Activated CD8-positive, alpha-beta memory T cell treated with anti-CD3 and anti-CD28 coated beads, Interleukin-2, amount 50 U/mL, for 48 hours (primary cell): ENCODE measurements around the gene MICOS13.

Source experiments
- DNase-seq: peaks from one replicate; pipeline ENCODE4 v3.0.0-alpha.2; 2020

MICOS13 gene

DNA sequence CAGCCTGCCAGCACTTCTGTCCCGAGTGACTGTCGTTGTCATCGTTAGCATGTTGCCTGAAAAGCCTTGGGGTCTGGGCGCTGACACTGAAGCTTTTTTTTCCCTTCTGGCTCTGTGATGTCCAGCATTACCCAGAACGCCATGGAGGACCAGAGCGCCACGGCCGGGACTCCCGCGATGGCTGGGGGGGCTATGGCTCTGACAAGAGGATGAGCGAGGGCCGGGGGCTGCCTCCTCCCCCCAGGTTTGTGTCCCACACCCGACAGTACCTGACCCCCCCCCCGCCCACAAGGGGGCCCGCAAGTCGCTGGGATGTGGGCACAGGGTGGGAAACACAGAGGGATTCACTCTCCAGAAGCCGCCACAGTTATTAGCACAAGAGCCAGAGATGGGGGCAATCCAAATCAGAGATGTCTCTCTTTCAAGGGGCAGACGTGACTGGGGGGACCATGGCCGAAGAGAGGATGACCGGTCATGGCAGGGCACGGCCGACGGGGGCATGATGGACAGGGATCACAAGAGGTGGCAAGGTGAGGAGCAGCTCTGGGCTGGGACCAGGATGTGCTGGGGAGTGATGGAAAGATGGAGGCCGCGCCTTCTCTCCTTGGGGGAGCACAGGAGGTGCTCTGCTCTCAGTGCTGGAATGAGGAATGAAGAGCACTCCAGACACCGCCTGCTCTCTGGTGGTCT is 13.2 kb downstream of the MICOS13 start:
- DNase-seq, result no peak

DNA sequence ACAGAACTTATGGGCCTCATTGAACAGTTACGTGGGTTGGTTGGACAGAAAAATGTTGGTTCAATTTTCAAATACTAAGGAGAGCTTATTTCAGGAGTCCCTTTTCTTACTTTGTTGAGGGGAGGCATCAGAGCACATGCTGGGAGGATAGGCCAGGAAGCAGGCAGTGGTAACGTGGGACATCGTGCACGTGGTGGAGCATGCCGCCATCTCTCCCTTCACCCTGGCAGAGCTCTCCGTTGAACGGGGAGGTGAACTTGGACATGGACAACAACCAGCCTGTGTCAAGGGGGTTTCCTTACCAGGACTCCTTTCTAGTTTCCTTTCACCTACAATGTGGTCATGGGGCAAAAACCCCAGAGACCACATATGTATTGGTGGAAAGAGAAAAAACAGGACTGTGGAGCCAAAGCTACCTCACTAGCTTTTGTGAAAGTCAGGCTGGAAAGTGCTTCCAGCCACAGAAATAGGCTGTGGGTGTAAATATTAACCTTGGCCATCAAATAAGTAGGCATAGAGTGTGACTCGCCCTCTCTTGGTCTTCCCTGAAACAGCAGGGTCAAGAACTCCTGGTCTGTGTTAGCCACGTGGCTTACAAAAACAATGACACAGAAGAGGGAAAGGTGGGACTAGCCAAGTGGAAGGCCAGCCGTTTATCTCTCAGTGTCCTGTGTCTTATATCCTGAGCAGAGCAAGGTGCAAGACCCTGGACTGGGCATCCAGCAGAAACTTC is 14.4 kb downstream of the MICOS13 start:
- no peak for DNase-seq

DNA sequence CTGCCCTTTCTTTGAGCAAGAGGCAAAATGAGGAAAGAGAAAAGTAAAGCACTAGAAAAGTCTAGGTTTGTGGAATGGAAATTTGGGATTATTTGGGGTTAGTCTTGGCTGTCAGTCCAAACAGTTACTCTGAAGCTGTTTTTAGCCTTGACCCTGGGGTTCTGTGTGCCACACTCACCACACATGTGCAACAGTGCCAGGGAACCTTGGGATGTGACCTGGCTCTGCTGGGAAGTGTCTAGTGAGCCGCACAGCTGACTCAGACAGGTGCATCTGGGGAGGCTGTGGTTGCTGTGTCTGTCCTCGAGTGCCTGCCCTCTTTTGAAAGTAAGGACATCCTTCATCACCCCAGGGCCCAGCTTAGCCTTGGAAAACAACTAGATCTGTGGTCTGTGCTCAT is 15.8 kb downstream of the MICOS13 start:
- no peak for DNase-seq

DNA sequence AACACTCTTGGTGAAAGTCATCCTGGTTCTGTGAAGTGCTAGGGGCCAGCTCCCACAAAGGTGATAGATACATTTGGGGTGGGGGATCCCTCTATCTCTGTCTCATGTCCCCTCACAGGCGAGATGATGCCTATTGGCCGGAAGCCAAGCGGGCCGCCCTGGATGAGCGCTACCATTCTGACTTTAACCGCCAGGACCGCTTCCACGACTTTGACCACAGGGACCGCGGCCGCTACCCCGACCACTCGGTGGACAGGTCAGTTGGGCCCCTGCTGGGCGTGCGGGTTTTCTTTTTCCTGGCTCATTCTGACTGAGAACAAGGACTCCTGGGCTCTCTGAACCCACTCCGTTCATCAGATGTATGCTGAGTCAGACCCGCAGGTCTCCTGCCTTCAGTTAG is 16.4 kb downstream of the MICOS13 start:
- no peak for DNase-seq

DNA sequence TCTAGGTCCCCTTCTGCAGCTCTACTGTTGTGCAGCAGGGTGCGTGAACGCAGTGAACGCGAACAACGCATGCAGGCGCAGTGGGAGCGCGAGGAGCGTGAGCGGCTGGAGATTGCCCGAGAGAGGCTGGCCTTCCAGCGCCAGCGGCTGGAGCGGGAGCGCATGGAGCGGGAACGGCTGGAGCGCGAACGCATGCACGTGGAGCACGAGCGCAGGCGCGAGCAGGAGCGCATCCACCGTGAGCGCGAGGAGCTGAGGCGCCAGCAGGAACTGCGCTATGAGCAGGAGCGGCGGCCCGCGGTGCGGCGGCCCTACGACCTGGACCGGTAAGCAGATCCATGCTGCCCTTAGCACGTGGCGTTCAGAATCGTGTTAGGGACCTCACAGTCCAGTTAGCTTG is 18.8 kb downstream of the MICOS13 start:
- no peak for DNase-seq

DNA sequence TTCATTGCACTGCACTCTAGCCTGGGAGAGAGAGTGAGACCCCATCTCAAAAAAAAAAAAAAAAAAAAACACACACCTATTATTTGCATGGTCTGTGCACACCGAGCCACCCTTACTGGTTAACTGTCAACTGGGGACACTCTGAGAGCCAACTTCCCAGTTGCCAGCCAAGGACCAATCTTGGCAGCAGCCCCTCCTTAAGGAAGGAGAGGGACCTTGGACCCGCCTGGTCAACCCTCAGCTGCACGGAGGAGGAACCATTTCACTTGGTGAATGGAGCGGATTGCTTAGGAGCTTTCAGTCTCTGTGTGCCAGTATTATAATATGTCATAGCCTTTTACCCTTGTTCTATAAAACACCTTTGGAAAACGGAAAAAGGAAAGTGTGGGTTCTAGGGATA is 24.9 kb downstream of the MICOS13 start:
- no peak for DNase-seq

DNA sequence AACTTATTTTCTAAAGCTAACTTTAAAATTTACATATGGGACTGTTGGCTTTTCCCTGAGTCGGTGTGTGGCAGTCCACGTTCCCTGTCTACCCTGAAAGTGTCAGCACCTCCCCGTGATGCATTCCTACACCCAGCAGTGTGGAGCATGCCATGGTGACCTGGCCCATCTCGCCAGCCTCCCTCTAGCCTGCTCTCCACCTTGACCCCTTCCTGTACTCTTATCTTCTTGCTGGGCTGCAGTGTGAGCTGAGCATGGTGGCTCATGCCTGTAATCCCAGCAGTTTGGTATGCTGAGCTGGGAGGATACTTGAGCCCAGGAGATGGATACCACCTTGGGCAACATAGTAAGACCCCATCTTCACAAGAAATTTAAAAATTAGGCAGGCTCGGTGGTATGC is 25.4 kb downstream of the MICOS13 start:
- DNase-seq, result no peak

DNA sequence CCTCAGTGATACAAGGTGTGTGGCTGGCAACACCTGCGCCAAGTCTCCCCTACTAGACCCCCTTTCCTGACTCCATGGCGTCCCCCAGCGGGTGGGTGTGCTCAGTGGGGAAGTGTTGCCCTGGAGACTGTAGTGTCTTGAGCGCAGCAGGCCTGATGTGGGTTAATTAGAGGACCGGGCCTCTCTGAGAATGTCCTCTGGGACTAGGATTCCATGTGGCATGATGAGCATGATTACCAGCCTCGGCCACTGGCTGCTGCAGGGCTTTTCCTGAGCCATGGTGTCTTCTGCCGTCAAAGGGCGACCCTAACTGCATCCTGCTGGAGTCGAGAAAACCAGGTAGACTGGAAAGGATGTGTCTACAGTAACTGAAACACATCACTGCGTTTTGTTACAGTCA is 28.1 kb downstream of the MICOS13 start:
- no peak for DNase-seq

DNA sequence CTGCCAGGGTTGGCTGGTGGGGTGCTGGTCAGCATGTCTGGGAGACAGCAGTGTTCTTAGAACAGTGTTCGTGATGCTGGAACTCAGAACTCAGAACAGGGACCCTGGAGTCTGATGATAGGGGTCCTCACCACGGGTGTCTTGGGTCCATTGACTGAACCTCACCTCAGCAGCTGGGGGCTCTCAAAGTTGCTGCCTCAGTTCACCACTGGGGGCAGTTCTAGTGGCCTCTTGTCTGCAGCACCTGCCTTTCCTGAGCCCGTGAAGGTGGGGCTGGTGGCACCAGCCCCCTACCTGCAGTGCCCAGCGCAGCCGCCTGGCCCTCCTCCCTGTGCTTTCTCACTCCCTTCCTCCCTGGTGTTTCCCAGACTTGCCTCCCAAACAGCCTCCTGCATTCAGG is 29.0 kb downstream of the MICOS13 start:
- no peak for DNase-seq

DNA sequence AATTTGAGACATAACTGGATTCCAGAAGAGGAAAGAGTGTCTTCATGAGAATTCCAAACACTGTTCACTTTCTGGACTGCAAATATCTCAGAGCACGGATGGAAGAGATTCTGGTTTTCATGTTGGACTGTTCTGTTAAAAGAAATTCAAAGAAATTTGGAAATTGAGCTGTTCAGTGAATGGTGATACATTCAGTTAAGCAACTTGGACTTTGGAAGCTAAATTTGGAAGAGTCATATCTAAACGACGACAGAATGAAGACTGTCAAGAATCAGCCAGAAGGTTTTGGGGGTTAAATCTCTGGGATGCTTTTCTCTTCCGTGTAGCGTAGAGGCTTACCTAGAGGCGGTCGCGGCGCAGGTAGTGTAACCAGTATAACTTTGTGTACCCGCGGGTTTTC is 31.9 kb downstream of the MICOS13 start:
- no peak for DNase-seq

DNA sequence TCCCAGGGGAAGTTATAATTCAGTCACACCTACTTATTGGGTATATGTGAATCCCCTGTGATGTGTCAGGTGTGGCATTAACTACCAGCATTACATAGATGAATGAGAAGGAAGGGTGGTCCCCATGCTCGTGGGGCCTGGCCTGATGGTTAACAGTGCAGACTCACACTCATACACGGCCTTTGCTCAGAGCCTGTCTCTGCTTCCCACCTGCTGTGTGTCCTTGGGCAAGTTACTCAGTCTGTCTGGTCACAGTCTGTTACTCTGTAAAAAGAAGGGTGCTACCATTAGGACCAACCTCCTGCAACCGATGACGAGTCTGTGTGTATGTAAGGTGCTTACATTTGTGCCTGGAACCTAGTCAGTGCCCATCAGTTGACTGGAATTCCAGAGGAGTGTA is 33.6 kb downstream of the MICOS13 start:
- DNase-seq, result no peak

DNA sequence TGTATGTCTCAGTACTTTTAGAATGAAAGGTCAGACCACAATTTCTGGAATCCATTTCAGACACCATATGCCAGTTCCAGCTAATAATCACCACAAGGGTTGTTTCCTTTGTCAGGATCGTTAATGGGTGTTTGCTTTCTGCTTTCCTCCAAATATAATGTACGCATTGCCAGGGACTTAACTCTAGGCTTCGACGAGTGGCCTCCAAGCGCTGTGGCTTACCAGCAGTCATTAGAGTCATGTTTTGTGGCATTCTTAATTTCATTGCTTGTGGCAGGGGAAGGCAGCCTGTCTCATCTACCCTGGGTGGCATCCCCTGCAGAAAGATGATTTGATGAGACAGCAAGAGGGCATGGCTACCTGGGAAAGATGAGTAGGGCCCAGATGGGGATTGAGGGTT is 34.9 kb downstream of the MICOS13 start:
- DNase-seq, result no peak

DNA sequence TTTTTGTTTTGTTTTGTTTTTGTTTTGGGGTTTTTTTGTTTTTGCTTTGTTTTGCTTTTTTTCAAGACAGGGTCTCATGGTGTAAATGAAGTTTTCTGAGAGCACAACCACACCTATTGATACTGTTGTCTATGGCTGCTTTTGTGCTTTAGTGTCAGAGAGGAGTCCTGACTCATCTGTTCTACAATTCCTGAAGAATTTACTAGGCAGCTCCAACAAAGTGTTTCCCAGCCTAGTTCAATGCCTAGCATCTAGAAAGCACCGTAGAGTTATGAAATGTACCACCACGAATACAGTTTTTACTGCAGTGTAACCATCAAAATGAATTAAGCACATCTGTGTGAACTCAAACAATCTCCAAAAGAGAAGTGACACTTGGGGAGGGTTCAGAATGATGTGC is 36.3 kb downstream of the MICOS13 start:
- DNase-seq, result no peak

DNA sequence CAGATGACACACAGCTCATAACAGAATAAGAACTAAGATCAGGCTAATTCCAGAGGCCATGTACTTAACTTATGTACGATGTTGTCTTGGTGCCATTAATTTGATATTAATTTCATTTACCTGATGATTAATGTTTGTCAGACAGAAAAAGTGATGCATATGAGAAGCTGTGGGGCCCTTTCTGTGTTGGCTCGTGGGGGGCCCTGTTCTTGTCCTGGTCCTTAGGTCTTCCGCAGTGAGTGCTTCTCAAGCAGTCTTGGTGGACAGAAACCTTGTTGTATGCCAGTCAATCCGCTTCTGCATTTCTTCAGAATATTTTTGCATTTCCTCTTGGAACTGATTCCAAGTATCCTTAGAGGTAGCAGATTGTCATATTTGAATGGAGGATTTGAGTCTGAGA is 37.3 kb downstream of the MICOS13 start:
- DNase-seq, result no peak

DNA sequence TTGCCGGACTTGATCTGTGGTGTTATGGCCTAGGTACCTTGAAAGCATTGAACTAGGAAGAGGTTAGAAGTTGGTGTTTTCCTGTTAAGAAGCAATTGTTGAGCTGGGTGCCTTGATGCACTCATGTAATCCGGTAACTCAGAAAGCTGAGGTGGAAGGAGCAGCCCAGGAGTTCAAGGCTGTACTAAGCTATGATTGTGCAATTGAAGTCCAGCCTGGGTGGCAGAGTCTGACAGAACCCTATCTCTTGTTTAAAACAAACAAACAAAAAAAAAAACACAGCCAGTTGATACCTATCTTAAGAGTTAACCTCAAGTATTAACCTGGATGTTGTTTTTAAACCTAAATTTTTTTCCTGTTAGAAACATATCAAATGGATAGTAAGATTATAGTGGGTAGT is 38.1 kb downstream of the MICOS13 start:
- DNase-seq, result no peak

DNA sequence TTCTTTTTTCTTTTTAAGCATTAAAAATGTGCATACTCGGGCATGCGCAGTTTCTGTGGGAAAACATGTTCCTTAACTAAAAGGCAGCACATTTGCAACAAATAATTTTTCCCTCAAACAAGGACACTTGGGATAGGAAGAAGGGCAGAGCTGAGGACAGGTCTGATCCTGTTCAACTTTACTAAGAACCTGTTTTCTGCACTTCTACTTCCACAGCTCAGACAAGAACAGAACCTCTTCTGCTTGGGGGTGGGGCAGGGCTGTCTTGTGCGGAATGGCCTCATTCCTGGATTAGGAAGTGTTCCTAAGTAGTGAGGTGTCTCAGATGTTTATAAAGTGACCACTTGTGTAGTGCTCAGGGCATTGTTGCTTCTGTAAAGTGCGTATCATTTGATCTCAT is 39.1 kb downstream of the MICOS13 start:
- no peak for DNase-seq

DNA sequence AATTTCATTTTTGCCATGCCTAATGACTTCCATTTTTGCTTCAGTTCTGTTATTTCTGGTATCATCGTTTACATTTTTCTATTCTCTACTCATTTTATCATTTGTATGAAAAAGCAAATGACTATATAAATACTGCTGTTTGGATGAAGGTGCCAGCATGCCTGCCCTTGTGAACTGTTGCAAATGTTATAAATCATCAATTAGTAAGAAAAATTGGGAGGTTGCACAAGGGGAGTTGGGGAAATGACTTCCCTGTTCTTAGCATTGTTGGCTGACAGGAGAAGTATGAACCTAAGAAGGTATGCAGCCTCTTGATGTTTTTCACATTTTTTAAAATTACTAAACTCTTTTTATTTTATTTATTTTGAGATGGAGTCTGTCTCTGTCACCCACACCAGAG is 42.3 kb downstream of the MICOS13 start:
- no peak for DNase-seq

DNA sequence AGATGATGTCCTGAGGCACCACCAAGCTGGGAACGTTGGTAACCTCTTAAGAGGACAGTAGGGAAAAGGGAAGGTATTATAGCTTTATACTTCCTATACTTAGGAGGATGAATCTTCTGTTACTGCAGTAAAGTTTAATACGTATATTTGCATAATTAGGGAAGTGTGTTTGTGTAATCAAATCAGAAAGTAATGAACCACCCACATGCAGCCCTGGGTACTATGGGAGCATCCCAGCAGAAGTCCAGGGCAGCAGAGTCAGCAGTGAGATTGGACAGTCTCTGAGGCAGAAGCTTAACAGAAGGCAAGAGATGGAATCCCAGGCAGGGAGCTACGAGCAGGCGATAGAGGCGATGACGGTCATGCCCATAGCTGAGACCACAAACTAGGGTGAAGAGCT is 44.9 kb downstream of the MICOS13 start:
- no peak for DNase-seq

DNA sequence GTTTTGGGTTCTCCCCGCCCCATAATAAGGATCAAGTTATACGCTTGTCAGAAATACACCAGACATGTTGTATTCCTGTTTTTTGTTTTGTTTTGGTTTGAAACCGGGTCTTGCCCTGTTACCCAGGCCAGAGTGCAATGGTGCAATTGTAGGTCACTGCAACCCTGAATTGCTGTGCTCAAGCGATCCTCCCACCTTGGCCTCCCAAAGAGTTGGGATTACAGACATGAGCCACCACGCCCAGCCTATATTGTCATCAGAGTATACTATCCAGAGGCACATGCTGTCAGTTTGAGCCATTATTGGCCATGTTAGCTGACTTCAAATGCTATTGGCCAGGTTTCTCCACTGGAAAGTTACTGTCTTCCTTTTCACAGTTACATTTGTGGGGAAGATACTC is 47.7 kb downstream of the MICOS13 start:
- DNase-seq, result no peak

DNA sequence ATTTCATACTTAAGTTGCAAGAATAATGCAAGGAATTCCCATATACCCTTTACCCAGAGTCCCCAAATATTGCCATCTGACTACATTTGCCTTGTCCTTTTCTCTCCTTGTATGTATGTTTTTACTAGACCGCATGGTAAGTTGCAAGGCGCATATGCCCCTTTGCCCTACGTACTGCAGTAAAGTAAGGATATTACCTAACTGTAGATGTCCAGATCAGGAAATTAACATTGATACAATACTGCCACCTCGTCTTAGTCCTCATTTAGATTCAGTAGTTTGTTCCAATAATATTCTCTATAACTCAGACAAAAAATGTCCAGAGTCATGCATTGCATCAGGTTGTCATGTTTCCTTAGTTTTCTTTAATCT is 48.1 kb downstream of the MICOS13 start:
- DNase-seq, result no peak

DNA sequence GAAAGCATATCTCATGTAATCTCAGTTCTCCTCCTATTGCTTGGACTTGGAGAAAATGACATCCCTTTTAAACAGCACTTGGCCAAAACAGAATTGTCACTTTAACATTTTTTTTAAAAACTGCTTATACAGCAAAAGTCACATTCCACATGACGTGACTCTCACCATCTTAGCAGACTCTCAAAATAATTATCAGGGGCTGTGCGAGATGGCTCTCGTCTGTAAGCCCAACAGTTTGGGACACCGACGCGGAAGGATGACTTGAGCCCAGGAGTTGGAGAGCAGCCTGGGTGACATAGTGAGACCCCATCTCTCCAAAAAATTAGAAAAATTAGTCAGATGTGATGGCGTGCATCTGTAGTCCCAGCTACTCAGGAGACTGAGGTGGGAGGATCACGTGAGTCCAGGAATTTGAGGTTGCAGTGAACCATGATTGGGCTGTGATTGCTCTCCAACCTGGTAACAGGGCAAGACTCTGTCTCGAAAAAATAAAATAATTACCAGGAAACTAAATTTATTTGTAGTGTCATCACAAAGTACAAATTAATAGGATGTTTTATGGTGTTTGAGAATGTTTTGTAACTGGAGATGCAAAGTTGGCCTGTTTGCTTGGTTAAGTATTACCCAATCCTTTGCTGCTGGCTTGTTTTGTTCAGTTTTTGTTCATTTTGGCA is 48.6 kb downstream of the MICOS13 start:
- no peak for DNase-seq

DNA sequence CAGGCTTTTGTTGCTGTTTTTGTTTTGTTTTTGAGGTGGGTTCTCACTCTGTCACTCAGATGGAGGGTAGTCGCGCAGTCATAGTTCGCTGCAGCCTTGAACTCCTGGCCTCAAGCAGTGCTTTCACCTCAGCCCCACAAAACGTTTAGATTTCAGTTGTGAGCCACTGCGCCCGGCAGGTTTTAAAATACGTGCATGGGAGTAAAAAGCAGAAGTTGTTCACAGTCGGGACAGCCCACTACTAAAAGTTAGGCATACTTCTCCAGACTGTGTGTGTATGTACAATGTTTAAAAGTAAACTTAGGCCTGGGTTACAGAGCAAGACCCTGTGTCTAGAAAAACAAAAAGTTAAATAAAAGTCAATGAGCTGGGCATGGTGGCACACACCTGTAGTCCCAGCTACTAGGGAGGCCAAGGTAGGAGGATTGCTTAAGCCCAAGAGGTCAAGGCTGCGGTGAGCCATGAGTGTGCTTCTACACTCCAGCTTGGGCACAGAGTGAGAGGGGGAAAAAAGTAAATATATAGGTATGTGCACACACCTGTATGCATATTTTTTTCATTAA is 51.3 kb downstream of the MICOS13 start:
- DNase-seq, result no peak

DNA sequence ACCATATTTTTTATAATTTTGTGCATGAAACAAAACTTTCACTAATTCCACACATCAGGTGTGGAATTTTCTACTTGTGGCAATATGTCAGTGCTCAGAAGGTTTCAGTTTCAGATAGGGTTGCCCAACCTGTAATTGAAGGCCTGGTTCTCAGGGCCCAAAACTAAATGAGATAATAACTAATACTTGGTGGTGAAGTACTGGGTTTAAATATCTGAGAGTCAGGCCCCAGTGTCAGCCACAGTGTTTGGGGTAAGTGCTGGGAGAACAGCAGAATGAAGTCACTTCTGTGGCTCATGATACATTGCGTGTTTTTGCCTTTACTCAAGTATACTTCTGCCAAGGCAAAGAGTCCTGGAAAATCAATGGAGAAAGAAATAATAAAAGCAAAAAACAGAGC is 51.9 kb downstream of the MICOS13 start:
- DNase-seq, result no peak
